GM12878 (cell line): ENCODE measurements around the gene SMARCD3. TPM values are rescaled to one million over a fixed set of nuclear protein-coding genes. Genes with fewer than 3 reads are reported as not detected.

Source experiments
- ATAC-seq: fragments of 200-7000 bp; cut with Tn5 transposase; 3 replicates; pipeline ENCODE4 v1.9.1; 2020; ENCODE audit warnings: mild to moderate bottlenecking, moderate library complexity
- BruUV-seq: library from RNA; stranded (reverse); fragments of 400-500 nt; replicated peaks from 2 replicates; lab custom pipeline; 2021; lab: Mats Ljungman, UMichigan
- CTCF ChIA-PET: fragments of 300-600 bp; sonication (Branson Sonifier 250); formaldehyde crosslinking; extraction: SDS; loops from one replicate; lab custom pipeline; 2021; ENCODE audit warnings: inconsistent platforms; lab: Yijun Ruan, JAX
- POLR2A ChIA-PET: fragments of 350-600 bp; formaldehyde crosslinking; extraction: SDS; loops from one replicate; lab custom pipeline; 2021; ENCODE audit warnings: inconsistent platforms; lab: Charles Lee
- RAD21 ChIA-PET: fragments of 300-600 bp; sonication (Branson Sonifier 250); formaldehyde crosslinking; loops from one replicate; lab custom pipeline; 2023; ENCODE audit warnings: antibody characterized with exemption; ENCODE audit not compliant: unreplicated experiment; lab: Charles Lee
- SMC1A ChIA-PET: fragments of 300-600 bp; sonication (Branson Sonifier 250); formaldehyde crosslinking; loops from one replicate; lab custom pipeline; 2023; ENCODE audit not compliant: unreplicated experiment, uncharacterized antibody; lab: Charles Lee
- DNase-seq: peaks from one replicate; pipeline ENCODE4 v3.0.0-alpha.2; 2011; ENCODE audit warnings: low read depth, low spot score
- FAIRE-seq: peaks from 3 replicates; lab custom pipeline; 2011; peaks lifted over from hg19 to GRCh38; lab: Jason Lieb, UNC
- H2AFZ ChIP-seq: 2 replicates; pipeline ENCODE4 v1.6.0; 2011; ENCODE audit warnings: low read depth, low read length, control low read depth; ENCODE audit not compliant: control insufficient read depth
- H3K27ac ChIP-seq: 2 replicates; pipeline ENCODE4 v1.5.1; 2011; ENCODE audit warnings: control low read depth; ENCODE audit not compliant: control insufficient read depth, insufficient read depth
- H3K27me3 ChIP-seq, 2 experiments: replicated peaks in 1 of 2; 2 replicates each; pipeline versions ENCODE4 v1.6.0 to v1.6.1; 2011; ENCODE audit warnings: low read length in 1 of 2; ENCODE audit not compliant: control insufficient read depth in 2 of 2, insufficient read depth in 2 of 2
- H3K36me3 ChIP-seq, 2 experiments: 2 replicates each; pipeline ENCODE4 v1.5.1; 2011; ENCODE audit warnings: low read length in 1 of 2; ENCODE audit not compliant: control insufficient read depth in 2 of 2, insufficient read depth in 2 of 2
- H3K4me1 ChIP-seq: 2 replicates; pipeline ENCODE4 v1.6.1; 2011; ENCODE audit warnings: mild to moderate bottlenecking, low read length, moderate library complexity, mixed read lengths; ENCODE audit not compliant: control insufficient read depth, insufficient read depth
- H3K4me2 ChIP-seq: 2 replicates; pipeline ENCODE4 v1.6.0; 2011; ENCODE audit warnings: control low read depth; ENCODE audit not compliant: control insufficient read depth, insufficient read depth
- H3K4me3 ChIP-seq: fragments of 200-600 bp; sonication (generic); 2 replicates; pipeline ENCODE4 v1.5.1; 2016
- H3K79me2 ChIP-seq: 2 replicates; pipeline ENCODE4 v1.6.0; 2011; ENCODE audit warnings: low read length; ENCODE audit not compliant: control insufficient read depth, insufficient read depth
- H3K9ac ChIP-seq: 2 replicates; pipeline ENCODE4 v1.8.0; 2011; ENCODE audit warnings: low read length, control low read depth, mixed read lengths; ENCODE audit not compliant: control insufficient read depth, insufficient read depth
- H3K9me3 ChIP-seq: replicated peaks from 3 replicates; pipeline ENCODE4 v1.5.1; 2011; ENCODE audit warnings: mild to moderate bottlenecking, low read length; ENCODE audit not compliant: control insufficient read depth, insufficient read depth
- H4K20me1 ChIP-seq: 2 replicates; pipeline ENCODE4 v1.6.0; 2011; ENCODE audit not compliant: control insufficient read depth, insufficient read depth
- BMI1 ChIP-seq: fragments of 450-650 bp; IDR thresholded peaks from 2 replicates; pipeline ENCODE4 v1.6.1; 2016; ENCODE audit warnings: mild to moderate bottlenecking, moderate library complexity, borderline replicate concordance
- RAD21 ChIP-seq: IDR thresholded peaks from 2 replicates; pipeline ENCODE4 v1.6.1; 2011; ENCODE audit warnings: mild to moderate bottlenecking, low read depth, low read length, moderate library complexity; ENCODE audit not compliant: insufficient read depth
- SMC3 ChIP-seq: IDR thresholded peaks from 2 replicates; pipeline ENCODE4 v1.6.1; 2011; ENCODE audit warnings: low read length, improper control_type of control experiment, borderline replicate concordance
- STAT1 ChIP-seq: fragments of 450-650 bp; conservative IDR thresholded peaks from 2 replicates; pipeline ENCODE4 v1.6.1; 2014; ENCODE audit warnings: antibody characterized with exemption, mild to moderate bottlenecking
- TBL1XR1 ChIP-seq: IDR thresholded peaks from 2 replicates; pipeline ENCODE4 v1.6.1; 2012; ENCODE audit warnings: low read depth, low read length, improper control_type of control experiment
- ZNF24 ChIP-seq: fragments of 450-650 bp; IDR thresholded peaks from 2 replicates; pipeline ENCODE4 v1.6.1; 2017; ENCODE audit warnings: antibody characterized with exemption, mild to moderate bottlenecking
- WGBS: methylation state at CpG from one replicate; pipeline ENCODE4 v1.1.6; 2016; ENCODE audit warnings: low lambda C conversion rate; ENCODE audit not compliant: insufficient replicate concordance, insufficient coverage; ENCODE audit errors: missing lambda C conversion rate; 5-methylcytosine and 5-hydroxymethylcytosine counted together
- in situ Hi-C: fragments of 300-500 bp; cut with MboI; formaldehyde crosslinking; loops from 9 replicates; pipeline ENCODE4 v1.14.3; 2018; ENCODE audit warnings: mixed read lengths
- intact Hi-C: fragments of 100-400 bp; cut with micrococcal nuclease; formaldehyde crosslinking; loops from one replicate; pipeline ENCODE4 v1.14.2; 2022; ENCODE audit not compliant: unreplicated experiment
- polyA plus RNA-seq, 11 experiments: library from polyadenylated mRNA; depleted of rRNA in 4 of 11; unstranded in 6 of 11; stranded (reverse) in 5 of 11; fragments of >200 nt; fragmentation: Nextera tagmentation in 4 of 11; fragmentation: Illumina TruSeq in 1 of 11; extraction: Ambion mirVana in 4 of 11; extraction: Trizol in 1 of 11; gene quantifications; 1 replicate in 1 of 11; 2 replicates in 10 of 11; pipeline versions ENCODE4 v1.2.1 to v1.2.3, GENCODE V29; 2011 to 2016; ENCODE audit warnings: inconsistent platforms in 2 of 11, missing spikeins in 2 of 11, low read depth in 1 of 11
- total RNA-seq, 4 experiments: library from RNA; depleted of rRNA in 3 of 4; stranded (reverse); fragments of >200 nt in 3 of 4; fragmentation: Illumina TruSeq in 1 of 4; extraction: Trizol in 1 of 4; gene quantifications; 2 replicates each; pipeline versions ENCODE4 v1.2.1 to v1.2.3, GENCODE V29; 2013 to 2021
- TF ChIP-seq, protein P1 (sequence below): fragments of 450-650 bp; IDR thresholded peaks from 2 replicates; pipeline ENCODE4 v1.6.1; 2017; ENCODE audit warnings: mild to moderate bottlenecking
- TF ChIP-seq, protein P2 (sequence below): IDR thresholded peaks from 2 replicates; pipeline ENCODE4 v1.6.1; 2011; ENCODE audit warnings: borderline replicate concordance, low read depth, mild to moderate bottlenecking, moderate library complexity, low read length; ENCODE audit not compliant: insufficient read depth, poor library complexity, severe bottlenecking

SMARCD3 gene
- total and polyA plus RNA-seq, 10 of the 15 experiments (the other 5 are each of a cell fraction or from before 2014, with no cell fraction given): 0.11 to 1.4 (median 0.16) TPM

DNA sequence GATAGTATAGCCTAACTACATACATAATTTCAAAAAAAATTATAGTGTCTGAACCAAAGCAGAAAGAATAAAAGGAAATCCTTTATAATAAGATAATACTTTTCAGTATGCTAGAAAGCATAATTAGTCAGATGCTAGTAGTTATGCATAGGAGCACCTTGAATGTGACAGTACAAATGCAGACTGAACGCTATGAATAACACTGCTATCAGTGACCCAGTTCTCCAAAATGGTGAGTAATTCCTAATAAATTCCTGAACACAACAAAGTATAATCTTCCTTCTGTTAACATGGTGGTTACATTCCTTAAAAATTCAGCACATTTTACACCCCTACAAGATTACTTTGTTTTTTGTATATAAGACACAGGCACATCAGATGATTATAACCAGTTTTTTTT is 17.4 kb downstream of the SMARCD3 start:
- Histone ChIP-seq H3K4me3 (no peak overlapping the region), H3K4me1 (peaks cover 5% of the 10 kb centered on the region; the same call in 1 of the 2 replicates), H3K36me3 (peaks cover 0 to 3% of the 10 kb centered on the region in 2 experiments; a peak in 2 of 4 replicates), H3K4me2 (no peak overlapping the region), H3K27me3 (no peaks in the 10 kb centered on the region), H3K27ac (no peak overlapping the region), H3K9me3 (no peaks in the 10 kb centered on the region)
- ChIA-PET RAD21 (no interaction called here), CTCF (interaction anchor here (4.8 kb wide), 1 partner anchor 13 kb away, joined by 52 read pairs; no protein-coding TSS in a partner anchor), SMC1A (no interaction called here), POLR2A (no interaction called here)
- in situ Hi-C loops (no loop called here), intact Hi-C loops (no loop called here)
- DNase-seq: no peak
- no TSS peak for BruUV-seq
- no peak for FAIRE-seq
- ATAC-seq: no peak
- no peak for TF ChIP-seq RAD21
- TF ChIP-seq, all 136 proteins: peak for 0
- WGBS: 52% methylated on average over 1 of the region's 1 CpG
- peaks cover 44% of the 10 kb centered on the region for H3K79me2 ChIP-seq
- no peak overlapping the region for H2AFZ ChIP-seq
- H4K20me1 ChIP-seq: no peaks in the 10 kb centered on the region
- H3K9ac ChIP-seq: no peak overlapping the region

DNA sequence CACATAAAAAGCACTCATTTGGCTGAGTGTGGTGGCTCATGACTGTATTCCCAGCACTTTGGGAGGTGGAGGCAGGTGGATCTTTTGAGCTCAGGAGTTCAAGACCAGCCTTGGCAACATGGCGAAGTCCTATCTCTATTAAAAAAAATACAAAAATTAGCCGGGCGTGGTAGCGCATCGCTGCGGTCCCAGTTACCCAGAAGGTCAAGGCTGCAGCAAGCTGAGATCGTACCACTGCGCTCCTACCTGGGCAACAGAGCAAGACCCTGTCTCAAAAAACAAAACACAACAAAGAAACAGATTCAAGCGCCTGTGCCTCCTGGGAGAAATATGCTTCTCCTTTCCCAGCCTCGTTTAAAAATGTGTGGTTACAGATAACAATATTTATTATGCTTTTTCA is 19.2 kb downstream of the SMARCD3 start:
- Histone ChIP-seq H3K27ac (no peak overlapping the region), H3K27me3 (no peaks in the 10 kb centered on the region), H3K9me3 (no peaks in the 10 kb centered on the region), H3K36me3 (peaks cover 0 to 7% of the 10 kb centered on the region in 2 experiments; a peak in 2 of 4 replicates), H3K79me2 (peaks cover 39% of the 10 kb centered on the region), H3K4me1 (peaks cover 5% of the 10 kb centered on the region; the same call in 1 of the 2 replicates), H3K4me3 (no peak overlapping the region), H3K9ac (no peak overlapping the region), H3K4me2 (no peak overlapping the region), H2AFZ (no peak overlapping the region), H4K20me1 (no peaks in the 10 kb centered on the region)
- no peak for DNase-seq
- POLR2A ChIA-PET: no interaction called here
- SMC1A ChIA-PET: no interaction called here
- no peak for ATAC-seq
- CTCF ChIA-PET: interaction anchor here (0.7 to 5.1 kb wide), 2 partner anchors 8 to 14 kb away, joined by 5 to 56 read pairs; no protein-coding TSS in a partner anchor
- intact Hi-C loops (loop anchor here (5.0 kb wide), 1 partner anchor 113 kb away; the partner anchor contains the start of gene NUB1), in situ Hi-C loops (no loop called here)
- RAD21 ChIA-PET: no interaction called here
- FAIRE-seq: no peak
- WGBS: 77% methylated on average over 10 of the region's 10 CpGs
- BruUV-seq: no TSS peak
- TF ChIP-seq ZNF24: no peak
- TF ChIP-seq SMC3: no peak
- no peak for TF ChIP-seq STAT1
- TF ChIP-seq, protein P1, sequence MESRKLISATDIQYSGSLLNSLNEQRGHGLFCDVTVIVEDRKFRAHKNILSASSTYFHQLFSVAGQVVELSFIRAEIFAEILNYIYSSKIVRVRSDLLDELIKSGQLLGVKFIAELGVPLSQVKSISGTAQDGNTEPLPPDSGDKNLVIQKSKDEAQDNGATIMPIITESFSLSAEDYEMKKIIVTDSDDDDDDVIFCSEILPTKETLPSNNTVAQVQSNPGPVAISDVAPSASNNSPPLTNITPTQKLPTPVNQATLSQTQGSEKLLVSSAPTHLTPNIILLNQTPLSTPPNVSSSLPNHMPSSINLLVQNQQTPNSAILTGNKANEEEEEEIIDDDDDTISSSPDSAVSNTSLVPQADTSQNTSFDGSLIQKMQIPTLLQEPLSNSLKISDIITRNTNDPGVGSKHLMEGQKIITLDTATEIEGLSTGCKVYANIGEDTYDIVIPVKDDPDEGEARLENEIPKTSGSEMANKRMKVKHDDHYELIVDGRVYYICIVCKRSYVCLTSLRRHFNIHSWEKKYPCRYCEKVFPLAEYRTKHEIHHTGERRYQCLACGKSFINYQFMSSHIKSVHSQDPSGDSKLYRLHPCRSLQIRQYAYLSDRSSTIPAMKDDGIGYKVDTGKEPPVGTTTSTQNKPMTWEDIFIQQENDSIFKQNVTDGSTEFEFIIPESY: no peak
- TF ChIP-seq BMI1: no peak
- TF ChIP-seq TBL1XR1: no peak
- TF ChIP-seq, protein P2, sequence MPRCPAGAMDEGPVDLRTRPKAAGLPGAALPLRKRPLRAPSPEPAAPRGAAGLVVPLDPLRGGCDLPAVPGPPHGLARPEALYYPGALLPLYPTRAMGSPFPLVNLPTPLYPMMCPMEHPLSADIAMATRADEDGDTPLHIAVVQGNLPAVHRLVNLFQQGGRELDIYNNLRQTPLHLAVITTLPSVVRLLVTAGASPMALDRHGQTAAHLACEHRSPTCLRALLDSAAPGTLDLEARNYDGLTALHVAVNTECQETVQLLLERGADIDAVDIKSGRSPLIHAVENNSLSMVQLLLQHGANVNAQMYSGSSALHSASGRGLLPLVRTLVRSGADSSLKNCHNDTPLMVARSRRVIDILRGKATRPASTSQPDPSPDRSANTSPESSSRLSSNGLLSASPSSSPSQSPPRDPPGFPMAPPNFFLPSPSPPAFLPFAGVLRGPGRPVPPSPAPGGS: no peak
